ENCODE results near the gene CEBPE. TPM values are rescaled to one million over a fixed set of nuclear protein-coding genes. Genes with fewer than 3 reads are reported as not detected.

The CEBPE gene
- total RNA-seq, 6 experiments from 2014 or later, result not detected

DNA sequence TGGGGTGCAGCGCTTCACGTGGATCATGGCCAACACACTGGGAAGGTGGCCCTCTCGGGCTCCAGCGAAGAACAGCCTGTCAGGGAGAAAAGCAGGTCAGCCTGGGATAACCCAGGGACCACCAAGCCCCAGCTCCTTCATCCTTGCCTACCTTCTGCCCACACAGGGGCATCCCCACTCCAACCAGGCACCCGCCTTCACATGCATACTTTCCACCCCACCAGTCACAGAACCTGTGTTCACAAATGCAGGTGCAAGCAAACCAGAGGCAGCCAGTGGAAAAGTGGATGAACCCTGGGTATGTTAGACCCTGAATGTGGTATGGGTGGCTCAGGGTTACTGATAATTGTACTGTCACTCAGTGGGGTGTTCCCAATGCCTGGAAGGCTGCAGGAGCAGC lies 12.4 kb upstream of the CEBPE start:
- peaks cover 11% of the 10 kb centered on the region for H3K36me3 Mint-ChIP-seq (ENCODE audit: low read depth)
- H3K4me3 Mint-ChIP-seq, result no peak overlapping the region
- H3K27me3 Mint-ChIP-seq (ENCODE audit: insufficient read depth), result peaks cover 1% of the 10 kb centered on the region
- H3K27ac Mint-ChIP-seq, result no peak overlapping the region
- no peak for DNase-seq
- peaks cover 6% of the 10 kb centered on the region for H3K4me1 Mint-ChIP-seq (ENCODE audit: low read depth)
- H3K9me3 Mint-ChIP-seq, result no peaks in the 10 kb centered on the region
- TF ChIP-seq, protein P1, sequence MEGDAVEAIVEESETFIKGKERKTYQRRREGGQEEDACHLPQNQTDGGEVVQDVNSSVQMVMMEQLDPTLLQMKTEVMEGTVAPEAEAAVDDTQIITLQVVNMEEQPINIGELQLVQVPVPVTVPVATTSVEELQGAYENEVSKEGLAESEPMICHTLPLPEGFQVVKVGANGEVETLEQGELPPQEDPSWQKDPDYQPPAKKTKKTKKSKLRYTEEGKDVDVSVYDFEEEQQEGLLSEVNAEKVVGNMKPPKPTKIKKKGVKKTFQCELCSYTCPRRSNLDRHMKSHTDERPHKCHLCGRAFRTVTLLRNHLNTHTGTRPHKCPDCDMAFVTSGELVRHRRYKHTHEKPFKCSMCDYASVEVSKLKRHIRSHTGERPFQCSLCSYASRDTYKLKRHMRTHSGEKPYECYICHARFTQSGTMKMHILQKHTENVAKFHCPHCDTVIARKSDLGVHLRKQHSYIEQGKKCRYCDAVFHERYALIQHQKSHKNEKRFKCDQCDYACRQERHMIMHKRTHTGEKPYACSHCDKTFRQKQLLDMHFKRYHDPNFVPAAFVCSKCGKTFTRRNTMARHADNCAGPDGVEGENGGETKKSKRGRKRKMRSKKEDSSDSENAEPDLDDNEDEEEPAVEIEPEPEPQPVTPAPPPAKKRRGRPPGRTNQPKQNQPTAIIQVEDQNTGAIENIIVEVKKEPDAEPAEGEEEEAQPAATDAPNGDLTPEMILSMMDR (IDR thresholded peaks at IDR 0.05), result no peak

- H3K9me3 Mint-ChIP-seq, result no peaks in the 10 kb centered on the region
- no peak overlapping the region for H3K27ac Mint-ChIP-seq
- TF ChIP-seq, protein P1 (IDR thresholded peaks at IDR 0.05), result no peak
- no peak overlapping the region for H3K4me3 Mint-ChIP-seq
- H3K36me3 Mint-ChIP-seq (ENCODE audit: low read depth), result peaks cover 11% of the 10 kb centered on the region
- no peaks in the 10 kb centered on the region; the same call in 1 of the 2 replicates for H3K27me3 Mint-ChIP-seq (ENCODE audit: insufficient read depth)
- peaks cover 6% of the 10 kb centered on the region for H3K4me1 Mint-ChIP-seq (ENCODE audit: low read depth)
- DNase-seq, result no peak
These were observed 11.8 kb upstream of the CEBPE start for GRCh38 chr14:23130871-23131270.

- no peak for DNase-seq
These were observed 10.8 kb upstream of the CEBPE start for GRCh38 chr14:23129759-23130316.

GRCh38 chr14:23128969-23129758 lies 10.1 kb upstream of the CEBPE start:
- TF ChIP-seq, protein P1 (IDR thresholded peaks at IDR 0.05), result no peak
- Mint-ChIP-seq H3K27ac (no peak overlapping the region), H3K4me3 (no peak overlapping the region), H3K9me3 (no peaks in the 10 kb centered on the region), H3K36me3 (ENCODE audit: low read depth) (peaks cover 11% of the 10 kb centered on the region), H3K4me1 (ENCODE audit: low read depth) (peaks cover 20% of the 10 kb centered on the region), H3K27me3 (ENCODE audit: insufficient read depth) (no peaks in the 10 kb centered on the region; the same call in none of the 2 replicates)
- DNase-seq, result no peak

More at GRCh38 chr14:23129759-23130316, 10.8 kb upstream of the CEBPE start:
- Mint-ChIP-seq H3K36me3 (ENCODE audit: low read depth) (peaks cover 11% of the 10 kb centered on the region), H3K9me3 (no peaks in the 10 kb centered on the region), H3K27me3 (ENCODE audit: insufficient read depth) (no peaks in the 10 kb centered on the region; the same call in 1 of the 2 replicates), H3K4me1 (ENCODE audit: low read depth) (peaks cover 13% of the 10 kb centered on the region), H3K4me3 (no peak overlapping the region), H3K27ac (no peak overlapping the region)
- TF ChIP-seq, protein P1 (IDR thresholded peaks at IDR 0.05), result no peak

DNA sequence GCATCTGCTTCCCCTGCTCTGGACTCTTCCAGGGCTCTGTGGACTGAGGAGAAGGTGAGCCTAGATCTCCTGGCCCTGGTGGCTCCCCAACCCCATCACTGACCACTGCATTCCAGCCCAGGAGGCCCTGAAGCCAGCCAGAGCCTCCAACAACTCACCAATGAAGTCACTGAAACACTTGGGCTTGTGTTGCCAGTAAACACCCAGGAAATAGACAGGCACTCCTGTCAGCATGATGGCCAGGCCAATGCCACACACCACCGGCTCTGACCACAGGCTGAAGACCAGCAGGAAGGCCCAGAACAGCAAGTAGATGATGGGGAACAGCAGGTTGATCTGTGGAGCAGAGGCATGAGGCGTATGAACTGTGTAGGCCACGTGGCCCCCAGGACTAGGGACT lies 8.8 kb upstream of the CEBPE start:
- Mint-ChIP-seq H3K4me3 (no peak overlapping the region), H3K36me3 (ENCODE audit: low read depth) (peaks cover 11% of the 10 kb centered on the region), H3K27me3 (ENCODE audit: insufficient read depth) (no peaks in the 10 kb centered on the region; the same call in none of the 2 replicates), H3K4me1 (ENCODE audit: low read depth) (peaks cover 30% of the 10 kb centered on the region), H3K9me3 (no peaks in the 10 kb centered on the region), H3K27ac (no peak overlapping the region)
- DNase-seq, result no peak
- TF ChIP-seq, protein P1 (IDR thresholded peaks at IDR 0.05), result no peak

Data from HFFc6 (cell line).